HepG2 (cell line): Measurements from ENCODE around the gene ADORA2B. TPM values are rescaled to one million over a fixed set of nuclear protein-coding genes. Genes with fewer than 3 reads are reported as not detected.

Experiments
- ELK4 ChIP-seq: sonication (generic); formaldehyde crosslinking; IDR thresholded peaks from 2 replicates; pipeline ENCODE4 v1.9.0; 2021; ENCODE audit warnings: missing genetic modification reagents, borderline replicate concordance
- GABPB1 ChIP-seq: IDR thresholded peaks from 2 replicates; pipeline ENCODE4 v1.6.1; 2016; ENCODE audit warnings: mild to moderate bottlenecking, missing genetic modification reagents, moderate library complexity, missing compliant biosample characterization
- ISX ChIP-seq: sonication (generic); formaldehyde crosslinking; conservative IDR thresholded peaks from 2 replicates; pipeline ENCODE4 v1.5.0; 2020; ENCODE audit warnings: missing genetic modification reagents
- KDM3A ChIP-seq: IDR thresholded peaks from 2 replicates; pipeline ENCODE4 v1.6.1; 2018; ENCODE audit warnings: low read depth, missing compliant biosample characterization
- MIXL1 ChIP-seq: IDR thresholded peaks from 2 replicates; pipeline ENCODE4 v1.6.1; 2016
- NCOA2 ChIP-seq: sonication (generic); formaldehyde crosslinking; IDR thresholded peaks from 2 replicates; pipeline ENCODE4 v1.8.0; 2022; ENCODE audit warnings: inconsistent platforms
- NR3C1 ChIP-seq: sonication (generic); formaldehyde crosslinking; IDR thresholded peaks from 2 replicates; pipeline ENCODE4 v1.4.0; 2020; ENCODE audit warnings: missing genetic modification reagents
- SMARCE1 ChIP-seq: fragments of 450-650 bp; IDR thresholded peaks from 2 replicates; pipeline ENCODE4 v1.6.1; 2017; ENCODE audit warnings: borderline replicate concordance
- TCF12 ChIP-seq, 2 experiments: fragments of 450-650 bp in 1 of 2; sonication (generic) in 1 of 2; formaldehyde crosslinking in 1 of 2; IDR thresholded peaks; 2 replicates each; pipeline versions ENCODE4 v1.6.1 to v1.8.0; 2017 to 2022; ENCODE audit warnings: antibody characterized with exemption in 1 of 2, mild to moderate bottlenecking in 1 of 2, missing genetic modification reagents in 1 of 2, moderate library complexity in 1 of 2
- TGIF2 ChIP-seq: IDR thresholded peaks from 2 replicates; pipeline ENCODE4 v1.6.1; 2016; ENCODE audit warnings: control low read depth, missing compliant biosample characterization
- ZFY ChIP-seq: sonication (generic); formaldehyde crosslinking; IDR thresholded peaks from 2 replicates; pipeline ENCODE4 v1.4.0; 2020; ENCODE audit warnings: missing genetic modification reagents
- ZNF260 ChIP-seq: sonication (generic); formaldehyde crosslinking; IDR thresholded peaks from 2 replicates; pipeline ENCODE4 v1.4.0; 2020; ENCODE audit warnings: missing genetic modification reagents, low read depth, mild to moderate bottlenecking, borderline replicate concordance
- ZNF550 ChIP-seq: sonication (generic); formaldehyde crosslinking; IDR thresholded peaks from 2 replicates; pipeline ENCODE4 v1.4.0; 2020; ENCODE audit warnings: mild to moderate bottlenecking, missing genetic modification reagents, borderline replicate concordance
- polyA plus RNA-seq, 8 experiments: library from polyadenylated mRNA; depleted of rRNA in 3 of 8; stranded (reverse) in 7 of 8; unstranded in 1 of 8; fragments of >200 nt; fragmentation: Illumina TruSeq in 4 of 8; extraction: Trizol in 4 of 8; gene quantifications; 2 replicates each; pipeline versions ENCODE4 v1.2.1 to v1.2.3, GENCODE V29; 2011 to 2016; ENCODE audit warnings: low read depth in 4 of 8, missing spikeins in 1 of 8, mixed read lengths in 1 of 8; ENCODE audit not compliant: insufficient read depth in 1 of 8
- total RNA-seq, 5 experiments: library from RNA; depleted of rRNA; stranded (reverse); fragments of >200 nt; fragmentation: Illumina TruSeq; extraction: Trizol; gene quantifications; 2 replicates each; pipeline ENCODE4 v1.2.3, GENCODE V29; 2016; ENCODE audit warnings: low read depth in 1 of 5
- TF ChIP-seq, protein P1 (sequence below), 2 experiments: fragments of 450-650 bp in 1 of 2; sonication (generic) in 1 of 2; formaldehyde crosslinking in 1 of 2; IDR thresholded peaks; 2 replicates each; pipeline versions ENCODE4 v1.6.1 to v1.8.0; 2016 to 2022; ENCODE audit warnings: antibody characterized with exemption in 1 of 2, mild to moderate bottlenecking in 1 of 2, missing genetic modification reagents in 1 of 2
- TF ChIP-seq, protein P2 (sequence below): sonication (generic); formaldehyde crosslinking; IDR thresholded peaks from 2 replicates; pipeline ENCODE4 v1.5.1; 2020; ENCODE audit warnings: mild to moderate bottlenecking, missing genetic modification reagents
- TF ChIP-seq, protein P3 (sequence below): sonication (generic); formaldehyde crosslinking; IDR thresholded peaks from 2 replicates; pipeline ENCODE4 v1.8.1; 2023; ENCODE audit warnings: mild to moderate bottlenecking, missing genetic modification reagents, borderline replicate concordance

Gene ADORA2B
- total and polyA plus RNA-seq, 2 of the 13 experiments (the other 11 are each of a cell fraction or from before 2014, with no cell fraction given): 10.4 to 20.0 TPM

DNA sequence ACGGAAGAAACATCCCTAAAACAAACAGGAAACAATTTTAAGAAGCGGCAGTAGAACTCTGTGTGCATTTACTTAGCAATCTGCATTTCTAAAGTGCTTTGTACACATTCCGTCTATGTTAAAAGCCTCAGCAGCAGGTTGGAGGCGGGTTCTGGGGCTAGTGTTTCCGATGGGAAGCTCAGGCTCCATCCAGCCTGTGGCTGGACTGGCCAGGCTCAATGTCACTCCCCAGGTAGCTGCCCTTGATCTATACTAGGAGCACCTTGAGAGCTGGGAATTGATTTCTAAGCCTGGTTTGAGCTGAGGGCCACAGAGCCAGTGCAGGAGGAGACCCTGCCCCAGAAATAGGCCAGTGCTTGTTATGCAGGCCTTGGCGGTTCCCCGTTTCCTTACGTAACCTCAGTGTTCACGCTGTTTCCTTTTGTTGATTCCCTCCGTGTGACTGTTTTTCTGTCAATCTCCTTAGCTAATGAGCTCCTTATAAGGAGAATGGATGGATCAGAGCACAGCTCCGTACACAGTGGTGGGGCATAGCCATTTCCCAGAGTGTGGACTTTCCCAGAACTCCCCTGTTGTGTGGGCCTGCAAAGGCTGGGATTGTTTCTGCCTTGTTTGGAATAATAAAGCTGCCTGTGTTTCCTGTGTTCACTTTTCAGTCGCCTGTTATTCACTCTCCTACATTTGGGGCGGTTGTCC lies 21.4 kb downstream of the ADORA2B start (continued):
- TF ChIP-seq, protein P1, sequence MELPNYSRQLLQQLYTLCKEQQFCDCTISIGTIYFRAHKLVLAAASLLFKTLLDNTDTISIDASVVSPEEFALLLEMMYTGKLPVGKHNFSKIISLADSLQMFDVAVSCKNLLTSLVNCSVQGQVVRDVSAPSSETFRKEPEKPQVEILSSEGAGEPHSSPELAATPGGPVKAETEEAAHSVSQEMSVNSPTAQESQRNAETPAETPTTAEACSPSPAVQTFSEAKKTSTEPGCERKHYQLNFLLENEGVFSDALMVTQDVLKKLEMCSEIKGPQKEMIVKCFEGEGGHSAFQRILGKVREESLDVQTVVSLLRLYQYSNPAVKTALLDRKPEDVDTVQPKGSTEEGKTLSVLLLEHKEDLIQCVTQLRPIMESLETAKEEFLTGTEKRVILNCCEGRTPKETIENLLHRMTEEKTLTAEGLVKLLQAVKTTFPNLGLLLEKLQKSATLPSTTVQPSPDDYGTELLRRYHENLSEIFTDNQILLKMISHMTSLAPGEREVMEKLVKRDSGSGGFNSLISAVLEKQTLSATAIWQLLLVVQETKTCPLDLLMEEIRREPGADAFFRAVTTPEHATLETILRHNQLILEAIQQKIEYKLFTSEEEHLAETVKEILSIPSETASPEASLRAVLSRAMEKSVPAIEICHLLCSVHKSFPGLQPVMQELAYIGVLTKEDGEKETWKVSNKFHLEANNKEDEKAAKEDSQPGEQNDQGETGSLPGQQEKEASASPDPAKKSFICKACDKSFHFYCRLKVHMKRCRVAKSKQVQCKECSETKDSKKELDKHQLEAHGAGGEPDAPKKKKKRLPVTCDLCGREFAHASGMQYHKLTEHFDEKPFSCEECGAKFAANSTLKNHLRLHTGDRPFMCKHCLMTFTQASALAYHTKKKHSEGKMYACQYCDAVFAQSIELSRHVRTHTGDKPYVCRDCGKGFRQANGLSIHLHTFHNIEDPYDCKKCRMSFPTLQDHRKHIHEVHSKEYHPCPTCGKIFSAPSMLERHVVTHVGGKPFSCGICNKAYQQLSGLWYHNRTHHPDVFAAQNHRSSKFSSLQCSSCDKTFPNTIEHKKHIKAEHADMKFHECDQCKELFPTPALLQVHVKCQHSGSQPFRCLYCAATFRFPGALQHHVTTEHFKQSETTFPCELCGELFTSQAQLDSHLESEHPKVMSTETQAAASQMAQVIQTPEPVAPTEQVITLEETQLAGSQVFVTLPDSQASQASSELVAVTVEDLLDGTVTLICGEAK (IDR thresholded peaks at IDR 0.05): no peak; the same call in 1 of the 2 replicates
- TF ChIP-seq, protein P1 (CRISPR knock-in tag; IDR thresholded peaks at IDR 0.05): peak; percentile 95
- TF ChIP-seq KDM3A (no peak), NR3C1 (no peak), ELK4 (CRISPR knock-in tag) (no peak), NCOA2 (CRISPR knock-in tag) (peak; percentile 50), ZNF260 (no peak), SMARCE1 (no peak), ZFY (CRISPR knock-in tag) (no peak), MIXL1 (0 out of 2 replicates have a peak, but pooled peaks have one; percentile 8), TCF12 (IDR thresholded peaks at IDR 0.05) (no peak), TCF12 (CRISPR knock-in tag; IDR thresholded peaks at IDR 0.05) (no peak), TGIF2 (CRISPR knock-in tag) (no peak), ZNF550 (0 out of 2 replicates have a peak, but pooled peaks have one; percentile 2), ISX (no peak), GABPB1 (CRISPR knock-in tag) (peak; percentile 14; the same call in 1 of the 2 replicates)
- TF ChIP-seq, protein P2, sequence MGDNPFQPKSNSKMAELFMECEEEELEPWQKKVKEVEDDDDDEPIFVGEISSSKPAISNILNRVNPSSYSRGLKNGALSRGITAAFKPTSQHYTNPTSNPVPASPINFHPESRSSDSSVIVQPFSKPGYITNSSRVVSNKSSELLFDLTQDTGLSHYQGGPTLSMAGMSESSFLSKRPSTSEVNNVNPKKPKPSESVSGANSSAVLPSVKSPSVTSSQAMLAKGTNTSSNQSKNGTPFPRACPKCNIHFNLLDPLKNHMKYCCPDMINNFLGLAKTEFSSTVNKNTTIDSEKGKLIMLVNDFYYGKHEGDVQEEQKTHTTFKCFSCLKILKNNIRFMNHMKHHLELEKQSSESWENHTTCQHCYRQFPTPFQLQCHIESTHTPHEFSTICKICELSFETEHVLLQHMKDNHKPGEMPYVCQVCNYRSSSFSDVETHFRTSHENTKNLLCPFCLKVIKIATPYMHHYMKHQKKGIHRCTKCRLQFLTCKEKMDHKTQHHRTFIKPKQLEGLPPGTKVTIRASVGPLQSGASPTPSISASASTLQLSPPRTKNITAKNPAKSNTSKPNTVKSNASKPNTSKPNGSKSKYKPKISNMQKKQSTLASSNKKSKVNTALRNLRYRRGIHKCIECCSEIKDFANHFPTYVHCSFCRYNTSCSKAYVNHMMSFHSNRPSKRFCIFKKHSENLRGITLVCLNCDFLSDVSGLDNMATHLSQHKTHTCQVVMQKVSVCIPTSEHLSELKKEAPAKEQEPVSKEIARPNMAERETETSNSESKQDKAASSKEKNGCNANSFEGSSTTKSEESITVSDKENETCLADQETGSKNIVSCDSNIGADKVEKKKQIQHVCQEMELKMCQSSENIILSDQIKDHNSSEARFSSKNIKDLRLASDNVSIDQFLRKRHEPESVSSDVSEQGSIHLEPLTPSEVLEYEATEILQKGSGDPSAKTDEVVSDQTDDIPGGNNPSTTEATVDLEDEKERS (CRISPR knock-in tag): no peak
- TF ChIP-seq, protein P3, sequence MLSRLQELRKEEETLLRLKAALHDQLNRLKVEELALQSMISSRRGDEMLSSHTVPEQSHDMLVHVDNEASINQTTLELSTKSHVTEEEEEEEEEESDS (CRISPR knock-in tag): no peak
